Activated CD4-positive, alpha-beta T cell treated with anti-CD3 and anti-CD28 coated beads for 4 hours (primary cell): ENCODE data around the gene VSIG10L2.

Source experiments
- DNase-seq, 2 donors: peaks; one replicate each; pipeline ENCODE4 v3.0.0-alpha.2; 2020

VSIG10L2 gene

GRCh38 chr11:125948278-125949051 lies 2.6 kb downstream of the VSIG10L2 start:
- DNase-seq: no peak

GRCh38 chr11:125949271-125950177 lies 3.7 kb downstream of the VSIG10L2 start:
- DNase-seq: no peak

- no peak for DNase-seq
Observed at GRCh38 chr11:125950178-125950490, 4.3 kb downstream of the VSIG10L2 start.

GRCh38 chr11:125950696-125951651 lies 5.1 kb downstream of the VSIG10L2 start:
- DNase-seq: no peak

- no peak for DNase-seq
Observed at GRCh38 chr11:125951731-125952130, 5.9 kb downstream of the VSIG10L2 start.

- no peak for DNase-seq
Observed at GRCh38 chr11:125952559-125952958, 6.7 kb downstream of the VSIG10L2 start.

- DNase-seq: no peak
Observed at GRCh38 chr11:125952973-125953372, 7.1 kb downstream of the VSIG10L2 start.

- DNase-seq: no peak
Observed at GRCh38 chr11:125953401-125953935, 7.6 kb downstream of the VSIG10L2 start.

- no peak for DNase-seq
Observed at GRCh38 chr11:125954123-125954944, 8.5 kb downstream of the VSIG10L2 start.

GRCh38 chr11:125954945-125955640 lies 9.2 kb downstream of the VSIG10L2 start:
- no peak for DNase-seq

- no peak for DNase-seq
Observed at GRCh38 chr11:125955856-125956255, 10.0 kb downstream of the VSIG10L2 start.

- no peak for DNase-seq
Observed at GRCh38 chr11:125956391-125957134, 10.7 kb downstream of the VSIG10L2 start.

- DNase-seq: no peak
Observed at GRCh38 chr11:125957618-125958332, 11.9 kb downstream of the VSIG10L2 start.

- DNase-seq: no peak
Observed at GRCh38 chr11:125958872-125959400, 13.1 kb downstream of the VSIG10L2 start.

GRCh38 chr11:125959511-125959910 lies 13.7 kb downstream of the VSIG10L2 start:
- DNase-seq: no peak

- DNase-seq: no peak
Observed at GRCh38 chr11:125959931-125960330, 14.1 kb downstream of the VSIG10L2 start.

GRCh38 chr11:125960771-125961170 lies 14.9 kb downstream of the VSIG10L2 start:
- no peak for DNase-seq

GRCh38 chr11:125967515-125967914 lies 21.7 kb downstream of the VSIG10L2 start:
- DNase-seq: no peak

- no peak for DNase-seq
Observed at GRCh38 chr11:125968354-125968753, 22.5 kb downstream of the VSIG10L2 start.
